Inflammatory macrophage (primary cell): ENCODE results near the gene LIMS2.

Experiments
- DNase-seq, 2 donors: peaks; one replicate each; pipeline ENCODE4 v3.0.0-alpha.2; 2020 to 2022

LIMS2 gene

DNA sequence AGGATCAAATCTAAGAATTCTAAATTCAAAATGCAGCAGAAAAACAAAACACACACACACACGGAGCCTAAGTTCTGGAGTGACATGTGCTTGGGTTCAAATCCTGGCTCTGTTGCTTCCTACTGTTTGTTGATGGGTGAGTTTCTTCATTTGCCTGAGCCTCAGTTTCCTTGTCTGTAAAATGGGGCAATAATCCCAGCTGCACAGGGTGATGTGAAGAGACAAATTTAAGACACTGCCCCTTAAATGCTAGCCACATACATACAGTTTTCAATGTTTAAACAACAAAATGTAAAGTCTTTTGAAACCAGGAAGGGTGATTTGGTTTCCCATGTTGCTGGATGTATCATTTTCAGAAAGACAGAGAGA is 30.3 kb downstream of the LIMS2 start:
- DNase-seq, result no peak

- DNase-seq, result no peak
These were observed 31.0 kb downstream of the LIMS2 start for GRCh38 chr2:127644066-127645025.

- no peak for DNase-seq
These were observed 31.8 kb downstream of the LIMS2 start for GRCh38 chr2:127643439-127644065.

GRCh38 chr2:127642706-127643438 is 32.5 kb downstream of the LIMS2 start:
- DNase-seq, result no peak

GRCh38 chr2:127641846-127642507 is 33.4 kb downstream of the LIMS2 start:
- no peak for DNase-seq

DNA sequence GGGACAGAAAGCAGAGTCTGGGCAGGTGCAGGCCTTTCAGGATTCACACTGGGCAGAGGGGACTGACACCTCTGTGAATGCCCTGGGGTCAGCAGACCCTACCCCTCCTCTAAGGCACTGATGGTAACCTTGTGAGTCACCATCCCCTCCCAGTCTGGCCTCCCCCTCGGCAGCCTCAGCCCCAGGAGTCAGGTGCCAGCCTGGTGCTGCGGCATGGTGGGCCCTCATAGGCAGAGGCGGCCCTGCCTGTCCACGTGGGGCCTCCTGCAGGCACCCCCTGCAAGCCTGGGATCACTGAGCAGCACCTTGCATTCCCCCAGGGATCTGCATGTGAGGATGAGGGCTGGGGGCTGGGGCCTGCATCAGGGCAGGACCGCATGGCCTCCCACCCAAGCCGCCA is 34.2 kb downstream of the LIMS2 start:
- no peak for DNase-seq

DNA sequence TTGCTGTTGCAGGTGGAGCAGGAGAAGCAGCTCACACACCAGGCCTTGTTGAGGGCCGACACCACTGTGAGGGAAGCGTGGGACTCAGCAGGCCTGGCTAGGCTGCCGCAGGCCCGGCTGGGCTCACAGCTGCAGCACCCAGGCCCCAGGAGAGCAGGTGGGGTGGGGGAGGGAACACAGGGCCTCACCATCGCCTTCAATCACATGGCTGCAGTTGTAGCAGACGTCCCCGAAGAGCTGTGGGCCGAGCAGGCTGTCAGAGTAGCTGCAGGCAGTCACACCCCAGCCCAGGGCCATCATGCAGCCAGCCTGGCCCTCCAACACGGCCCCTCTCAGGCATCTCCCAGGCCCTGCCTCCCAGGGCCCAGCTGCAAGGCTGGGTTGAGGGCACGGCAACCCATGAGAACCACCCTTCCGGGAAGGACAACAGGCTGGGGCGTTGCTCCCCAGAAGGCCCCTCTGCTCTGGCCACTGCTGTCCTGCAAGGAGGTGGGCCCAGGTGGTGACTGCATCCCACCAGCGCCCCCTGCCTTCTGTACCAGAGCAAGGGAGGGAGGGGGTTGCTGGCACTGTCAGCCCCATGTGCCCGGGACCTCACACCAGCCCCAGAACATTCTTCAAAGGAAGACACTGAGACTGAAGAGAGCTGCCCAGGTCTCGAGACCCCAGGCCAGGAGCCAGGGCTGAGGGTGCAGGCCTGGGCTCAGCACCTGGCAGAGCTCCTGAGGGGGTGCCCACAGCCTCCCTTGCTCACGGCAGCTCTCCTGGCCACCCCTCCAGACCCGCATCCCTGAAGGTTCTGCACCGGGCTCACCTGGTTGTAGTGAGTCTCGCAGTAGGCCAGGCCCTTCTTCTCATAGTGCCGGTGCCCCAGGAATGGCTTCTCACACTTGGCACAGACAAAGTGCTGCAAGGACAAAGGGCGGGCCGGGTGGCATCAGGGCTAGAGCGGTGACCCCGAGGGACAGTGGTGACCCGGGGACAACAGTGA is 35.0 kb downstream of the LIMS2 start:
- DNase-seq, result no peak

DNA sequence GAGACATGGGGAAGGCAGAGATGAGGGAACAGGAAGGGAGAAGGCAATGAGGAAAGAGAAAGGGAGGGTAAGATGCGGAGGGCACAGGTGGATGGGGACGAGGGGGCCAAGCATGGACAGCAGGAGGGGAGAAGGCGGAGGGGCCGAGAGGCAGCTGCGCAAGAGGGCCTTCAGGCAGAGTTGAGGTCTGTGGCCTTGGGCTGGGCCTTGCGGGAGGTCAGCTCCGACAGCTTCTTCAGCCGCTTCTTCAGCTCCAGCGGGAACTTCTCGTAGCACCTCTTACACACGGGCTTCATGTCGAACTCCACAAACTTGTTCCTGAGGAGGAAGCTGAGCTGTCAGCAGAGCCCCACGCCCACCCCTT is 36.2 kb downstream of the LIMS2 start:
- DNase-seq, result no peak

- no peak for DNase-seq
These were observed 36.8 kb downstream of the LIMS2 start for GRCh38 chr2:127638361-127639110.

DNA sequence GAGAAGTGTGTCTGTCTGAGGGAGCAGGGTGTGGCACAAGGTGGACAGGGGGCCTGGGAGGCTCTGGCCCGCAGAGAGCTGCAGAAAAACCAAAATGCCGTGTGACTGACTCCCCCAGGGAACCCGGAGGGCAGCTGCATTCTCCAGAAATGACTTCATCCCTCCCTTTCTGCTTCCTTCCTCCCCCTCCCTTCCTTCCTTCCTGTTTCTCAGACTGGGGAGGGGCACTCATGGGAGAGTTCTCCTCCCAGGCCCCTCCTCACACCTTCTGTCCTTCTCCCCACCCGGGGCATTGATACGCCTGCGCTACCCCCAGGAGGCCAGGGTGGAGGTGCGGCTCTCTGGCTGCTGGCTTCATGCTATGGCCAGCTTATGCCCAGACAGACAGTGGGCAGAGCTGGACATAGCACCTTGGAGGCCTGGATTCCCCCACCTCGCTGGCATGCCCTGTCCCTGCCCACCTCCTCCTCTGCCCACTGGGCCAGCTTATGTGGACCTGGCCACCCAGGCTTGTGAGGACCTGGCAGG is 37.5 kb downstream of the LIMS2 start:
- peak; percentile 43 to 49 for DNase-seq

DNA sequence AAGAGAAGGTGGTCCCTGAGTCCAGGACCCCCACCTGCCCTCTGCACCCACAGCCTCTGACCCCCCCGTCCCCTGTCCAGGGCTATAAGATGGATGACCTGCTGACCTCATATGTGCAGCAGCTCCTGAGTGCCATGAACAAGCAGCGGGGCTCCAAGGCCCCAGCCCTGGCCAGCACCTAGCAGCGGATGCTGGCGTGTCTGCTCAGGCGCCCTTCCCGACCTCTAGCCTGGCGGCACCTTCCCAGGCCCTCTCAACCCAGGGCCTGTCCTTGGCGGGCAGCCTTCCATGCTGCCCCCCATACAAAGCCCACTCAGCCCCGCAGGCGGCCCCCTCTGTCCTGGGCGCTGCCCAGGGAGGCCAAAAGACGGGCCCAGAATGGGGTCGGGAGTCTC is 38.1 kb downstream of the LIMS2 start:
- DNase-seq, result no peak

DNA sequence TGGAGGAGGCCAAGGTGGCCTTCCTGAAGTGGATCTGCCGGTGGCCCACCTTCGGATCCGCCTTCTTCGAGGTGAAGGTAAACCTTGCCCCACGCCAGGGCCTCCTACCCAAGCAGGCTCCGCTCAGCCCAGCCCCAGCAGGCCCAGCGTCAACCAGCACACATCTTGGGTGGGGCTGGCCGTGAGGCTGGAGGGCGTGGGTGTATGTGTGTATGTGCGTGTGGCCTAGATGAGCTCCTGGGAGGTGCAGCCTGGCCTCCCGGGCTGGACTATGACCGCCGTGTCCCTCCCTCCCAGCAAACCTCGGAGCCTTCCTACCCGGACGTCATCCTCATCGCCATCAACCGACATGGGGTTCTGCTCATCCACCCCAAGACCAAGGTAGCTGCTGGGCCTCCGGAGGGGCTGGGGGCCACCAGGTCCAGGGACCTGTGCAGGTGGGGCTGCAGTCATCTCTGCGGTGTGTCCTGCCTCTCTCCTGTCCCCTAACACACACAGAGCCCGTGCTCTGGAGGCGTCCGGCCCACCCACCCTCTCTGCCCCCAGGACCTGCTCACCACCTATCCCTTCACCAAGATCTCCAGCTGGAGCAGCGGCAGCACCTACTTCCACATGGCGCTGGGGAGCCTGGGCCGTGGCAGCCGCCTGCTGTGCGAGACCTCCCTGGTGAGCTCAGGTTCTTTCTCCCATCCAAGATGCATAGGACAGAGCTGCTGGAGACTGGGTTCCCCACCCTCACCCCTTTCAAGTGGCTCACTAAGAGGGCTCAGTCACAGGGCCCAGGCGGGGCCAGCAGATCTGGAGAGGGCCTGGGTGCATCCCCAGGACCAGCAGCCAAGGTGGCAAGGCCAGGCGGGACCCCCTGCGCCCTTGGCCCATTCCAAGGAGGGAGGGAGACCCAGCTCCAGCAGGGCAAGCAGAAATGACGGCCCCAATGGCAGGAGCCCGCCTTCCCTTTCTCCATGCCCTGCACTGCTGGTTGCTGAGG is 38.8 kb downstream of the LIMS2 start:
- no peak for DNase-seq

DNA sequence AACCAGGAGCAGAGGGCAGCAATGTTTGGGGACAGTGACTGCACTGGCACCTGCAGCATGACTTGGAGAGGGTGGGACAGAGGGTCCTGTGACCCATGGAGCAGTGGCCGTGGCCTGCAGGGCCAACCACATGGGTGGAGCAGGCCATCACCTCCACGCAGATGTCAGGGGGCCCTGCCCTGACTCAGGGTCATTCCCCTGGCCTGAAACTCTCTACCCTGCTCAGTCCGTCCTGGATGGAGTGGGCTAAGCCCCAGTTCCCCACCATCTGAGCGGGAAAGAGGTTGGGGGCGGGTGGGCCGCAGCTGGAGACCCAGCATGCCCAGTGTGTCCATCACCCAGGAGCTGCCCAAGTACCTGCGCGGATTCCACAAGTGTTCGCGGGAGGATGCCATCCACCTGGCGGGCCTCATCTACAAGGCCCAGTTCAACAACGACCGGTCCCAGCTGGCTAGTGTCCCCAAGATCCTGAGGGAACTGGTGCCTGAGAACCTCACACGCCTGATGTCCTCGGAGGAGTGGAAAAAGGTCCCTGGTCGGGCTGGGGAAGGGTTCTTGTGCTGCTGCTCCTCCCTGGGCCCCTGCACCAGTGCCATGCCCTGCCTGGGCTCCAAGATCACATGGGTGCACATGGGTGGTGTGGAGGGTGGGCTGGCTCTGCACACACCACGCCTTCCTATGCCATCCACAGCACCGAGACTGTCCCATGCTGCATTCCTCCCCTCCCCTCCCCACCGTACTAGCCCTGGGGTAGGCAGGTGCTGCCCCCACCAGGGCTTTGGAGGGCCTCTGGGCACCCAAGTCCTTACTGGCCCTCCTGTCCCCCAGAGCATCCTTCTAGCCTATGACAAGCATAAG is 39.7 kb downstream of the LIMS2 start:
- no peak for DNase-seq

- no peak for DNase-seq
These were observed 40.5 kb downstream of the LIMS2 start for GRCh38 chr2:127634626-127635379.

DNA sequence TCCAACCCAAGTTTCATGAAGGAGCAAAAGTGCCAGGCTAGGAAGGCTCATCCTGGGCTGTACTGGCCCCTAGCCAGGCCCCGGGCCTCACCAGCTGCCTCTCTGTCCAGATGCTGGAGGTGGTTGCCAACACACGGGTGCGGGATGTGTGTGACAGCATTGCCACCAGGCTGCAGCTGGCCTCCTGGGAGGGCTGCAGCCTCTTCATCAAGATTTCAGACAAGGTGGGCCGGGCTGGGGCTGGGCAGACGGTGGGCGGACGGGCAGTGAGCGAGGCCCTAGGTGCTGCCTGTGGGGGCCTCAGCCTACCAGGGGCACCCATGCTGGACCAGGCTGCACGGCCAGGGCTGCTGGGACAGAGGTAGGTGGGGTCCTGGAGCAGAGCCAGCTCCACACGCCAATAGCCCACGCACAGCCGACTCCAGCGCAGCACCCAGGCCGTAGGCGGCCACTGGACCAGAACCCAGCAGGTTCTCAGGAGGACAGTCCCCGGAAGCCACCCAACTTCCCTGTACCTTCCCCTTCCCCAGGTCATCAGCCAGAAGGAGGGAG is 41.2 kb downstream of the LIMS2 start:
- no peak for DNase-seq

DNA sequence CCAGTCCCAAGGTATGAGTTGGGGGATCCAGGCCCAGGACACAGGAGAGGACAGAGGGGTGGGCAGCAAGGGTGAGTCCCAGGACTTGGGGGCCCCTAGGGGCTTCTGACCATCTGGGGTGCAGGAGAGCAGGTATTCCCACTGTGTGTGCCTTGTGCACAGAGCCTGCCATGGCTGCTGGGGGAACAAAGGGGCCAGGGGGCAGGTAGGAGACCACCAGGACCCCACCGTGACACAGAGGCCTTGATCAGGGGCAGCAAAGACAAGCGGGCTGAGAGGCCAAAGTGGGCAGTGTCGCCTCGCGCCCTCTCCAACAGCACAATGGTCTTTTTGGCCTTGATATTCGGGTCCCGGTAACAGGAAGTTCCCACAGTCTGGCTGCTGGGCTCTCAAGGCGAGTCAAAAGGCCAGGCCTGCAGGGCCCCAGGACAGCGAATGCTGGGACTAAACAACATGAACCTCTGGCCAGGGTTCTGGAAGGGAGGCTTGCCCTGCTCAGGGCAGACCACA is 41.7 kb downstream of the LIMS2 start:
- DNase-seq, result no peak
